Heart left ventricle (tissue), 16 donors: ENCODE data around the gene FRMD6. TPM values are rescaled to one million over a fixed set of nuclear protein-coding genes. Genes with fewer than 3 reads are reported as not detected.
"Not testable (repeated sequence)": the region's sequence is repeated elsewhere in the genome, so short reads cannot be mapped to it uniquely, and the experiment has no call there.

Experiments used
- ATAC-seq, 4 donors: fragments of 200-7000 bp; cut with Tn5 transposase; one replicate each; pipeline ENCODE4 v1.9.1; 2020 to 2022; ENCODE audit warnings: moderate library complexity in 4 of 4, mild to moderate bottlenecking in 3 of 4, moderate number of reproducible peaks in 1 of 4
- DNase-seq, 5 donors: peaks; one replicate each; pipeline ENCODE4 v3.0.0-alpha.2; 2020
- H3K27ac ChIP-seq, 12 donors: fragments of 200-600 bp; sonication (generic) in 4 of 12; one replicate each; pipeline versions ENCODE4 v1.5.0 to v1.8.0; 2016 to 2022; ENCODE audit warnings: mild to moderate bottlenecking in 2 of 12
- H3K27me3 ChIP-seq, 9 donors: fragments of 200-600 bp; sonication (generic) in 2 of 9; one replicate each; pipeline versions ENCODE4 v1.5.1 to v1.8.0; 2016 to 2022; ENCODE audit warnings: mild to moderate bottlenecking in 3 of 9
- H3K36me3 ChIP-seq, 9 donors: fragments of 200-600 bp; sonication (generic) in 2 of 9; one replicate each; pipeline versions ENCODE4 v1.5.0 to v1.8.0; 2018 to 2022; ENCODE audit warnings: mild to moderate bottlenecking in 2 of 9
- H3K4me1 ChIP-seq, 12 donors: fragments of 200-600 bp; sonication (generic) in 4 of 12; one replicate each; pipeline versions ENCODE4 v1.5.0 to v1.8.0; 2016 to 2022; ENCODE audit warnings: mild to moderate bottlenecking in 3 of 12
- H3K4me3 ChIP-seq, 12 donors: fragments of 200-600 bp; sonication (generic) in 4 of 12; one replicate each; pipeline versions ENCODE4 v1.5.0 to v1.8.0; 2017 to 2022; ENCODE audit warnings: mild to moderate bottlenecking in 9 of 12, moderate library complexity in 4 of 12
- H3K9me3 ChIP-seq, 12 donors: fragments of 200-600 bp; sonication (generic) in 4 of 12; one replicate each; pipeline versions ENCODE4 v1.5.0 to v1.8.0; 2016 to 2022; ENCODE audit warnings: mild to moderate bottlenecking in 1 of 12
- CTCF ChIP-seq, 12 donors: fragments of 200-600 bp; sonication (generic) in 4 of 12; IDR thresholded peaks; one replicate each; pipeline versions ENCODE4 v1.5.0 to v1.8.0; 2018 to 2022; ENCODE audit warnings: antibody characterized with exemption in 12 of 12, mild to moderate bottlenecking in 5 of 12
- POLR2A ChIP-seq, 2 donors: fragments of 450-650 bp; IDR thresholded peaks; one replicate each; pipeline ENCODE4 v1.6.1; 2017; ENCODE audit warnings: antibody characterized with exemption in 2 of 2, mild to moderate bottlenecking in 2 of 2, moderate library complexity in 2 of 2
- WGBS, 4 donors: extraction: QIAGEN DNeasy Blood & Tissue Kit in 2 of 4; methylation state at CpG; one replicate each; pipeline versions ENCODE4 v1.1.5 to v1.1.7; 2013 to 2018; 5-methylcytosine and 5-hydroxymethylcytosine counted together
- intact Hi-C, 10 donors: fragments of 100-400 bp; cut with DNase I; formaldehyde crosslinking; loops; one replicate each; pipeline versions ENCODE4 v1.11.1 to v1.14.2; 2022
- polyA plus RNA-seq, 2 donors: library from polyadenylated mRNA; stranded (reverse); fragments of 200-250 nt; gene quantifications; one replicate each; pipeline ENCODE4 v1.2.3, GENCODE V29; 2013
- total RNA-seq, 9 donors: library from RNA; depleted of rRNA in 2 of 9; stranded (reverse); fragments of >200 nt in 2 of 9; fragmentation: NEBNext Ultra II Directional in 3 of 9; extraction: Animal tissue kit (Norgen Biotek cat#: 25700) in 3 of 9; gene quantifications; one replicate each; pipeline versions ENCODE4 v1.1.0 to v1.2.4, GENCODE V29; 2016 to 2023
- donor health status: ischemic (EF 13 %, LVEDD 7.1; RV severe dilation, severe dysfunction).
- donor health status: healthy with polysubstance abuse.
- donor health status: DM: no; HTN: yes; CAD: no.
- donor health status: DM: no; HTN: no; CAD: no.
- donor health status: ischemic (EF 25% LVEDD 6.9; RV normal size, moderate dysfunction).
- donor health status: ischemic (EF 25% LVEDD 5.7; RV mildly dilated, moderate dysfunction).
- donor health status: healthy.
- donor health status: DM: yes; HTN: yes; CAD: no.
- donor health status: ischemic (EF 35%, LVEDD 5.7; RV mildly dilated, moderate dysfunction).
- donor health status: nonischemic (EF 11% LVEDD 7.7; RV severe dilation, severe dysfunction).
- donor health status: DM: yes; HTN: yes; CAD: no.
- donor health status: PGD.
- donor health status: ischemic (EF 29% LVEDD 5.4; RV normal size, mild dysfunction).
- donor health status: nonischemic (EF 23%, LVEDD 6.1; RV moderate dilation, normal function).

FRMD6 gene
- total and polyA plus RNA-seq, 11 donors: 1.9 to 23.2 (median 8.9) TPM

- intact Hi-C loops: no loop called here
- Histone ChIP-seq H3K4me3 (no peak overlapping the region), H3K9me3 (no peaks in the 10 kb centered on the region), H3K27me3 (no peaks in the 10 kb centered on the region), H3K27ac (no peak overlapping the region), H3K4me1 (peaks cover 0 to 9% (median 0%) of the 10 kb centered on the region in 12 donors), H3K36me3 (no peaks in the 10 kb centered on the region)
- no peak for ATAC-seq
- WGBS, 4 donors: 50 to 66% (median 61%) methylated on average over 8 of the region's 8 CpGs
- DNase-seq: no peak
- TF ChIP-seq POLR2A (IDR thresholded peaks at IDR 0.05) (no peak), CTCF (IDR thresholded peaks at IDR 0.05) (no peak)
Observed at GRCh38 chr14:51738754-51739153, 87.0 kb downstream of the FRMD6 start.

GRCh38 chr14:51743588-51744000 is 91.9 kb downstream of the FRMD6 start:
- H3K36me3 ChIP-seq: no peaks in the 10 kb centered on the region
- H3K4me1 ChIP-seq: peaks cover 0 to under 1% (median 0%) of the 10 kb centered on the region in 12 donors
- ATAC-seq (no peak), DNase-seq (no peak)
- no peaks in the 10 kb centered on the region for H3K27me3 ChIP-seq
- H3K9me3 ChIP-seq: no peaks in the 10 kb centered on the region
- H3K4me3 ChIP-seq: no peak overlapping the region
- H3K27ac ChIP-seq: no peak overlapping the region
- no peak for TF ChIP-seq CTCF (IDR thresholded peaks at IDR 0.05)
- no peak for TF ChIP-seq POLR2A (IDR thresholded peaks at IDR 0.05)
- intact Hi-C loops: no loop called here
- 71 to 79% (median 74%) methylated on average over 13 to 23 of the region's 23 CpGs for WGBS, 4 donors

- 81 to 87% (median 82%) methylated on average over 29 to 31 of the region's 31 CpGs for WGBS, 4 donors
- Histone ChIP-seq H3K4me3 (no peak overlapping the region), H3K9me3 (no peaks in the 10 kb centered on the region), H3K27me3 (no peaks in the 10 kb centered on the region), H3K4me1 (no peaks in the 10 kb centered on the region), H3K36me3 (no peaks in the 10 kb centered on the region), H3K27ac (no peak overlapping the region)
- no peak for TF ChIP-seq CTCF (IDR thresholded peaks at IDR 0.05)
- TF ChIP-seq POLR2A (IDR thresholded peaks at IDR 0.05): no peak
- ATAC-seq: no peak
- no peak for DNase-seq
- intact Hi-C loops: no loop called here
Observed at GRCh38 chr14:51744372-51745130, 92.8 kb downstream of the FRMD6 start.

GRCh38 chr14:51746823-51747222 is 95.1 kb downstream of the FRMD6 start:
- DNase-seq, H3K9me3 ChIP-seq, H3K27ac ChIP-seq, H3K27me3 ChIP-seq, ATAC-seq, H3K4me3 ChIP-seq, intact Hi-C loops, H3K4me1 ChIP-seq, H3K36me3 ChIP-seq: not testable (repeated sequence)
- WGBS, 4 donors: 85 to 90% (median 86%) methylated on average over 18 to 25 of the region's 25 CpGs

GRCh38 chr14:51750542-51750941 is 98.8 kb downstream of the FRMD6 start:
- WGBS, 4 donors: 71 to 76% (median 74%) methylated on average over 7 to 13 of the region's 13 CpGs
- Histone ChIP-seq H3K4me3 (no peak overlapping the region), H3K36me3 (no peaks in the 10 kb centered on the region), H3K27ac (no peak overlapping the region), H3K4me1 (no peaks in the 10 kb centered on the region), H3K27me3 (no peaks in the 10 kb centered on the region), H3K9me3 (no peaks in the 10 kb centered on the region)
- no peak for DNase-seq
- ATAC-seq: no peak
- intact Hi-C loops: no loop called here
- TF ChIP-seq POLR2A (IDR thresholded peaks at IDR 0.05): no peak
- TF ChIP-seq CTCF (IDR thresholded peaks at IDR 0.05): no peak

- H3K4me3 ChIP-seq, DNase-seq, H3K27ac ChIP-seq, H3K9me3 ChIP-seq, H3K27me3 ChIP-seq, H3K36me3 ChIP-seq, ATAC-seq, intact Hi-C loops, H3K4me1 ChIP-seq: not testable (repeated sequence)
- 86 to 92% (median 89%) methylated on average over 16 of the region's 16 CpGs for WGBS, 4 donors
Observed at GRCh38 chr14:51751611-51752345, 100.1 kb downstream of the FRMD6 start.

- intact Hi-C loops, H3K9me3 ChIP-seq, H3K27ac ChIP-seq, H3K4me1 ChIP-seq, H3K27me3 ChIP-seq, ATAC-seq, H3K36me3 ChIP-seq, DNase-seq, H3K4me3 ChIP-seq: not testable (repeated sequence)
- 74 to 89% (median 82%) methylated on average over 7 of the region's 7 CpGs for WGBS, 4 donors
Observed at GRCh38 chr14:51757756-51758155, 106.0 kb downstream of the FRMD6 start.
